NCI-H1436 (cell line): ENCODE measurements around the gene WDR53.
"Not testable (repeated sequence)": the region's sequence is repeated elsewhere in the genome, so short reads cannot be mapped to it uniquely, and the experiment has no call there.

Experiments used
- DNase-seq: peaks from one replicate; lab custom pipeline; 2025; lab: John Stamatoyannopoulos, UW

Gene WDR53

GRCh38 chr3:196568246-196569002 lies at the start of gene WDR53, which contains the start of gene FBXO45:
TSS of gene WDR53 (minus strand) at chr3:196568554. CDS start at chr3:196561475, 7,079 bp downstream.
TSS of gene FBXO45 (plus strand) at chr3:196568660. CDS start at chr3:196568985, 325 bp downstream.
- DNase-seq, result peak; percentile 97

GRCh38 chr3:196617256-196617655 lies 48.9 kb upstream of the WDR53 start:
- no peak for DNase-seq

- not testable (repeated sequence) for DNase-seq
These were observed 46.9 kb upstream of the WDR53 start for GRCh38 chr3:196615234-196615633.

GRCh38 chr3:196611761-196612483 lies 43.6 kb upstream of the WDR53 start:
- DNase-seq, result no peak

GRCh38 chr3:196609805-196610515 lies 41.6 kb upstream of the WDR53 start:
- no peak for DNase-seq

- peak; percentile 95 for DNase-seq
These were observed 41.0 kb upstream of the WDR53 start for GRCh38 chr3:196609343-196609775.

GRCh38 chr3:196608693-196609092 lies 40.3 kb upstream of the WDR53 start:
- DNase-seq, result no peak

GRCh38 chr3:196604548-196604947 lies 36.2 kb upstream of the WDR53 start:
- DNase-seq, result peak; percentile 30

- DNase-seq, result no peak
These were observed 35.3 kb upstream of the WDR53 start for GRCh38 chr3:196603683-196604082.

- DNase-seq, result no peak
These were observed 34.3 kb upstream of the WDR53 start for GRCh38 chr3:196602673-196603072.

- DNase-seq, result no peak
These were observed 32.0 kb upstream of the WDR53 start for GRCh38 chr3:196600359-196600758.

GRCh38 chr3:196599734-196600128 lies 31.4 kb upstream of the WDR53 start:
- no peak for DNase-seq

GRCh38 chr3:196597971-196598733 lies 29.8 kb upstream of the WDR53 start:
- not testable (repeated sequence) for DNase-seq

GRCh38 chr3:196596355-196596754 lies 28.0 kb upstream of the WDR53 start:
- no peak for DNase-seq

- DNase-seq, result no peak
These were observed 21.9 kb upstream of the WDR53 start for GRCh38 chr3:196590279-196590678.

- DNase-seq, result peak; percentile 18
These were observed 16.8 kb upstream of the WDR53 start for GRCh38 chr3:196585044-196585757.

GRCh38 chr3:196572389-196572788 lies 4.0 kb upstream of the WDR53 start:
- DNase-seq, result no peak

GRCh38 chr3:196570332-196570731 lies 2.0 kb upstream of the WDR53 start:
- DNase-seq, result not testable (repeated sequence)

GRCh38 chr3:196569003-196569516 lies 706 bp upstream of the WDR53 start:
- peak; percentile 1 for DNase-seq

- no peak for DNase-seq
These were observed 4.6 kb downstream of the WDR53 start for GRCh38 chr3:196563721-196564225.

- DNase-seq, result no peak
These were observed 8.5 kb downstream of the WDR53 start for GRCh38 chr3:196559826-196560225.
